HCT116 (cell line): Measurements from ENCODE around the gene MAVS. TPM values are rescaled to one million over a fixed set of nuclear protein-coding genes. Genes with fewer than 3 reads are reported as not detected.
"Not testable (repeated sequence)": the region's sequence is repeated elsewhere in the genome, so short reads cannot be mapped to it uniquely, and the experiment has no call there.

Experiments
- ATAC-seq: fragments of 200-7000 bp; cut with Tn5 transposase; 2 replicates; pipeline ENCODE4 v1.9.1; 2020; ENCODE audit warnings: mild to moderate bottlenecking, moderate library complexity
- BruUV-seq: library from RNA; stranded (reverse); fragments of 400-500 nt; replicated peaks from 2 replicates; lab custom pipeline; 2021; lab: Mats Ljungman, UMichigan
- CTCF ChIA-PET: fragments of 300-600 bp; sonication (Branson Sonifier 250); formaldehyde crosslinking; loops from one replicate; lab custom pipeline; 2021; ENCODE audit warnings: antibody characterized with exemption; lab: Charles Lee
- POLR2A ChIA-PET: fragments of 300-600, 350-600 bp; sonication (Branson Sonifier 250); formaldehyde crosslinking; loops from one replicate; lab custom pipeline; 2021; ENCODE audit warnings: antibody characterized with exemption; lab: Charles Lee
- RAD21 ChIA-PET, 2 experiments: fragments of 300-600 bp; sonication (Branson Sonifier 250); formaldehyde crosslinking; loops; one replicate each; lab custom pipeline; 2023; ENCODE audit warnings: low total read pairs in 2 of 2; ENCODE audit not compliant: uncharacterized antibody in 2 of 2, unreplicated experiment in 2 of 2, low non-redundant PET in 1 of 2; lab: Charles Lee
- DNase-seq: peaks from one replicate; pipeline ENCODE4 v3.0.0-alpha.2; 2010; ENCODE audit warnings: low read depth, low spot score
- H2AFZ ChIP-seq: fragments of 200-600 bp; shearing (Covaris generic), sonication (generic); 2 replicates; pipeline ENCODE4 v1.6.1; 2017; ENCODE audit warnings: low read depth, mixed run types, mixed read lengths, antibody characterized with exemption, low read length; ENCODE audit not compliant: poor library complexity, severe bottlenecking
- H3K27ac ChIP-seq: 2 replicates; pipeline ENCODE4 v1.5.1; 2012; ENCODE audit warnings: low read depth, low read length
- H3K27me3 ChIP-seq: fragments of 200-600 bp; sonication (generic); 2 replicates; pipeline ENCODE4 v1.6.1; 2016; ENCODE audit warnings: mixed run types, low read length, mixed read lengths; ENCODE audit not compliant: insufficient read depth
- H3K36me3 ChIP-seq, 2 experiments: fragments of 200-500 bp in 1 of 2; fragments of 200-600 bp in 1 of 2; sonication (Bioruptor generic) in 1 of 2; sonication (generic) in 1 of 2; 2 replicates each; pipeline versions ENCODE4 v1.5.1 to v1.6.1; 2014 to 2016; ENCODE audit warnings: low read length in 2 of 2, inconsistent platforms in 1 of 2, mixed read lengths in 1 of 2, mixed run types in 1 of 2; ENCODE audit not compliant: insufficient read depth in 2 of 2, control insufficient read depth in 1 of 2
- H3K4me1 ChIP-seq, 2 experiments: fragments of 200-600 bp in 1 of 2; sonication (generic) in 1 of 2; 2 replicates each; pipeline versions ENCODE4 v1.5.1 to v1.6.1; 2012 to 2017; ENCODE audit warnings: low read length in 2 of 2, inconsistent platforms in 1 of 2, mild to moderate bottlenecking in 1 of 2, mixed read lengths in 1 of 2, mixed run types in 1 of 2, moderate library complexity in 1 of 2; ENCODE audit not compliant: insufficient read depth in 2 of 2, control insufficient read depth in 1 of 2
- H3K4me2 ChIP-seq: fragments of 200-600 bp; sonication (generic); 2 replicates; pipeline ENCODE4 v1.6.1; 2017; ENCODE audit warnings: mixed run types, low read length, mixed read lengths
- H3K4me3 ChIP-seq, 2 experiments: fragments of 200-600 bp in 1 of 2; sonication (generic) in 1 of 2; replicated peaks in 1 of 2; 2 replicates each; pipeline ENCODE4 v1.5.1; 2011 to 2016; ENCODE audit warnings: low read length in 2 of 2, control low read depth in 1 of 2, low read depth in 1 of 2, mild to moderate bottlenecking in 1 of 2, mixed read lengths in 1 of 2, mixed run types in 1 of 2
- H3K79me2 ChIP-seq: fragments of 200-600 bp; sonication (generic); 2 replicates; pipeline ENCODE4 v1.6.1; 2017; ENCODE audit warnings: mild to moderate bottlenecking, mixed run types, low read length, moderate library complexity, mixed read lengths; ENCODE audit not compliant: insufficient read depth
- H3K9ac ChIP-seq: fragments of 200-600 bp; sonication (generic); 2 replicates; pipeline ENCODE4 v1.6.1; 2016; ENCODE audit warnings: low read length, mixed read lengths
- H3K9me2 ChIP-seq: fragments of 200-600 bp; sonication (generic), shearing (Covaris generic); 2 replicates; pipeline ENCODE4 v1.6.1; 2017; ENCODE audit warnings: mixed run types, mild to moderate bottlenecking, moderate library complexity; ENCODE audit not compliant: insufficient read depth
- H3K9me3 ChIP-seq, 2 experiments: fragments of 200-500 bp in 1 of 2; fragments of 200-600 bp in 1 of 2; sonication (Bioruptor generic) in 1 of 2; sonication (generic) in 1 of 2; 2 replicates each; pipeline ENCODE4 v1.6.1; 2014 to 2017; ENCODE audit warnings: low read length in 2 of 2, mixed read lengths in 2 of 2, inconsistent platforms in 1 of 2, low read depth in 1 of 2, mild to moderate bottlenecking in 1 of 2, mixed run types in 1 of 2, moderate library complexity in 1 of 2; ENCODE audit not compliant: control insufficient read depth in 1 of 2, insufficient read depth in 1 of 2
- H4K20me1 ChIP-seq: fragments of 200-600 bp; sonication (generic), shearing (Covaris generic); 2 replicates; pipeline ENCODE4 v1.6.1; 2017; ENCODE audit warnings: mixed run types, mild to moderate bottlenecking, moderate library complexity; ENCODE audit not compliant: insufficient read depth
- FOSL1 ChIP-seq: IDR thresholded peaks from 2 replicates; pipeline ENCODE4 v1.6.1; 2012; ENCODE audit warnings: low read depth
- JUND ChIP-seq: IDR thresholded peaks from 2 replicates; pipeline ENCODE4 v1.6.1; 2012
- POLR2AphosphoS5 ChIP-seq: IDR thresholded peaks from 2 replicates; pipeline ENCODE4 v1.6.1; 2011; ENCODE audit warnings: mild to moderate bottlenecking, low read depth, low read length, moderate library complexity
- RAD21 ChIP-seq: IDR thresholded peaks from 2 replicates; pipeline ENCODE4 v1.6.1; 2012; ENCODE audit warnings: low read depth, mild to moderate bottlenecking
- SP1 ChIP-seq: IDR thresholded peaks from 2 replicates; pipeline ENCODE4 v1.6.1; 2012; ENCODE audit warnings: low read depth
- intact Hi-C: fragments of 100-400 bp; cut with micrococcal nuclease; formaldehyde crosslinking; loops from 2 replicates; pipeline ENCODE4 v1.10.0; 2022
- total RNA-seq: library from RNA; stranded (reverse); gene quantifications from one replicate; pipeline ENCODE4 v1.2.1, GENCODE V29; 2021; ENCODE audit not compliant: unreplicated experiment
- TF ChIP-seq, protein P1 (sequence below): IDR thresholded peaks from 2 replicates; pipeline ENCODE4 v1.6.1; 2011; ENCODE audit warnings: mild to moderate bottlenecking, low read length, moderate library complexity; ENCODE audit not compliant: insufficient replicate concordance; ENCODE audit errors: extremely low read depth

Gene MAVS
- total RNA-seq, 1 experiment from 2014 or later = 60.1 TPM

DNA sequence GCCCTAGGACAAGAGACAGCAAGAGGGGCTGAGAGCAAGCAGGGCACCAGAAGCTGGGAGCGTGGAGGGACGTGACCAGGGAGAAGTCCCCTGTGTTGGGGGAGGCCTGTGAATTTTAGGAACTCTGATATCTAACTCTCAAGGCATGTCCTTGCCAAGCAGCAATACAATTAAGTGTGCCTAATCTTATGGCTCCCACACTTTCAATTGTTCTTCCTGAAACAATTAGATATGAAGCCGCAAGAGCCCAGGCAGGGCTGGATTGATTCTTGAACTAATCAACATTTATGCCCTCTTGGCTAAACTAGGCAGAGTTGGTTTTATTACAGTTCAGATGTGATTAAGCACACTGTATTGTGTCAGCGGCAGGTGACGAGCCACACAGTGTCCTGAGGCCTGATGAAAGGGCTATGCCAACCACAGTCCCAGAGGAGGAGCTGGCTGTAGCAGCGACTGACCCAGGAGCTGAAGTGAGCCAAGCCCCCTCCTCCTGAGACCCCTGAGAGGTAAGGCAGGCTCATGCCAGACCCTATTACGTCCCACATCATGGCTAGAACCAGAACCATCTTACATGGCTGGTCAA is 4.2 kb upstream of the MAVS start:
- Histone ChIP-seq H3K4me3 (no peak overlapping the region), H3K9ac (no peak overlapping the region), H3K27me3 (no peaks in the 10 kb centered on the region), H3K4me2 (peak overlapping the region; percentile 62), H3K27ac (peak overlapping the region; percentile 52), H3K4me1 (peaks cover 35 to 67% of the 10 kb centered on the region in 2 experiments), H3K36me3 (no peaks in the 10 kb centered on the region), H3K79me2 (peaks cover 7% of the 10 kb centered on the region; the same call in 1 of the 2 replicates), H4K20me1 (no peaks in the 10 kb centered on the region), H3K9me3 (no peaks in the 10 kb centered on the region), H2AFZ (no peak overlapping the region), H3K9me2 (no peaks in the 10 kb centered on the region)
- ChIA-PET RAD21 (no interaction called here), CTCF (interaction anchor here (1.1 to 1.4 kb wide), 3 partner anchors 13 to 29 kb away, joined by 3 to 4 read pairs (median 4); no protein-coding TSS in a partner anchor), POLR2A (interaction anchor here (1.3 kb wide), 1 partner anchor 22 kb away, joined by 4 read pairs; the partner anchor contains the start of gene AP5S1)
- intact Hi-C loops = no loop called here
- TF ChIP-seq, protein P1, sequence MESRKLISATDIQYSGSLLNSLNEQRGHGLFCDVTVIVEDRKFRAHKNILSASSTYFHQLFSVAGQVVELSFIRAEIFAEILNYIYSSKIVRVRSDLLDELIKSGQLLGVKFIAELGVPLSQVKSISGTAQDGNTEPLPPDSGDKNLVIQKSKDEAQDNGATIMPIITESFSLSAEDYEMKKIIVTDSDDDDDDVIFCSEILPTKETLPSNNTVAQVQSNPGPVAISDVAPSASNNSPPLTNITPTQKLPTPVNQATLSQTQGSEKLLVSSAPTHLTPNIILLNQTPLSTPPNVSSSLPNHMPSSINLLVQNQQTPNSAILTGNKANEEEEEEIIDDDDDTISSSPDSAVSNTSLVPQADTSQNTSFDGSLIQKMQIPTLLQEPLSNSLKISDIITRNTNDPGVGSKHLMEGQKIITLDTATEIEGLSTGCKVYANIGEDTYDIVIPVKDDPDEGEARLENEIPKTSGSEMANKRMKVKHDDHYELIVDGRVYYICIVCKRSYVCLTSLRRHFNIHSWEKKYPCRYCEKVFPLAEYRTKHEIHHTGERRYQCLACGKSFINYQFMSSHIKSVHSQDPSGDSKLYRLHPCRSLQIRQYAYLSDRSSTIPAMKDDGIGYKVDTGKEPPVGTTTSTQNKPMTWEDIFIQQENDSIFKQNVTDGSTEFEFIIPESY = no peak
- TF ChIP-seq RAD21 = no peak
- TF ChIP-seq SP1 = no peak
- BruUV-seq = no TSS peak
- DNase-seq (no peak), ATAC-seq (no peak)

DNA sequence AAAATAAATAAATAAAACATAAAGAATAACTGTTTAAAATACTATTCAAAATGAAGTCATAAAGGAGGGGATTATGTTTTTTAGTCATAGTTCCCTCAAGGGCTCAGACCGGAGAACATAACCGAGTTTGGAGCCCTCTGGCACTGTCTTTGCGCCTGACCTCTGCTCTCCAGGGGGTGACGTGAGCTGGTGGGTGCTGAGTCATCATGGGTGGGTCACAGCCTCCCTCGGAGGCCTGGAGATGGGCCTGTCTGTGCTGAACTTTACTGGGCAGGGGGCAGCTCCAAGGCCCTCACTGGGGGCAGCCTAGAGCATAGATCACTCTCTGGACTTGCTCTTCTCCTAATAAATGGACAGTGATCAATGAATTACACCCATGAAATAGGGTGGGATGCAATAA is 3.1 kb upstream of the MAVS start:
- H3K9me3 ChIP-seq = no peaks in the 10 kb centered on the region
- ChIA-PET CTCF (interaction anchor here (1.1 to 1.4 kb wide), 4 partner anchors 12 to 62 kb away, joined by 3 to 4 read pairs (median 4); partner anchors contain the start of gene SPEF1), POLR2A (interaction anchor here (1.3 kb wide), 1 partner anchor 23 kb away, joined by 4 read pairs; the partner anchor contains the start of gene AP5S1), RAD21 (no interaction called here)
- H3K9me2 ChIP-seq = no peaks in the 10 kb centered on the region
- H3K9ac ChIP-seq = peak overlapping the region; percentile 3; the same call in 1 of the 2 replicates
- H4K20me1 ChIP-seq = no peaks in the 10 kb centered on the region
- no peaks in the 10 kb centered on the region for H3K27me3 ChIP-seq
- no peaks in the 10 kb centered on the region for H3K36me3 ChIP-seq
- BruUV-seq = no TSS peak
- DNase-seq (peak; percentile 43), ATAC-seq (peak; percentile 21; the same call in 1 of the 2 replicates)
- H3K4me1 ChIP-seq = peaks cover 35 to 72% of the 10 kb centered on the region in 2 experiments
- intact Hi-C loops = no loop called here
- peak overlapping the region; percentile 52 for H3K27ac ChIP-seq
- no peak overlapping the region for H2AFZ ChIP-seq
- peak overlapping the region; percentile 62 for H3K4me2 ChIP-seq
- peak; percentile 69 for TF ChIP-seq JUND
- TF ChIP-seq SP1 = peak; percentile 48; the same call in 1 of the 2 replicates
- TF ChIP-seq FOSL1 = peak; percentile 76
- no peak for TF ChIP-seq POLR2AphosphoS5
- H3K4me3 ChIP-seq = no peak overlapping the region
- peaks cover 15% of the 10 kb centered on the region; the same call in 1 of the 2 replicates for H3K79me2 ChIP-seq

DNA sequence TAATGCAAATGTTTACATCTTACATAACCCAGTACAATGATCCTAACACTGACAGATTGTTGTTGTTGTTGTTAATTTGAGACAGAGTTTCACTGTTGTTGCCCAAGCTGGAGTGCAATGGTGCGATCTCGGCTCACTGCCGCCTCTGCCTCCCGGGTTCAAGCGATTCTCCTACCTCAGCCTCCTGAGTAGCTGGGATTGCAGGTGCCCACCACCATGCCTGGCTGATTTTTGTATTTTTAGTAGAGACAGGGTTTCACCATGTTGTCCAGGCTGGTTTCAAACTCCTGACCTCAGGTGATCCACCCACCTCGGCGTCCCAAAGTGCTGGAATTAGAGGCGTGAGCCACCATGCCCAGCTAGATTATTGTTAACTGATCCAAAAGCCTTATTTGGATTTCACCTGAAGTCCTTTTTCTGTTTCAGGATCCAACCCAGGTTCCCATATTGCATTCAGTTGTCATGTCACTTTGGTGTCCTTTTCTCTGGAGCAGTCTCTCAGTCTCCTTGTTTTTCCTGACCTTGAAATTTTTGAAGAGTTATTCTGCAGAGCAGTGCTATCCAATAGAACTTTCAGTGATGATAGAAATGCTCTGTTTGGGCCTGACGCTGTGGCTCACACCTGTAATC is 2.5 kb upstream of the MAVS start:
- ChIA-PET POLR2A (interaction anchor here (1.3 kb wide), 2 partner anchors 23 to 24 kb away, joined by 4 to 5 read pairs; partner anchors contain the start of gene AP5S1), CTCF (interaction anchor here (1.1 to 1.8 kb wide), 7 partner anchors 11 to 63 kb away, joined by 3 to 7 read pairs (median 4); partner anchors contain the start of genes AP5S1 and SPEF1), RAD21 (interaction anchor here in 1 of 2 experiments (1.9 kb wide), 1 partner anchor 11 kb away, joined by 4 read pairs; no protein-coding TSS in a partner anchor)
- DNase-seq, H3K9ac ChIP-seq, H4K20me1 ChIP-seq, H2AFZ ChIP-seq, H3K9me3 ChIP-seq, intact Hi-C loops, ATAC-seq, H3K9me2 ChIP-seq, BruUV-seq, H3K4me3 ChIP-seq, H3K27me3 ChIP-seq, H3K36me3 ChIP-seq: not testable (repeated sequence)
- Histone ChIP-seq H3K79me2 (peaks cover 19% of the 10 kb centered on the region; the same call in 1 of the 2 replicates), H3K4me1 (peaks cover 35 to 75% of the 10 kb centered on the region in 2 experiments), H3K27ac (peak overlapping the region; percentile 52), H3K4me2 (peak overlapping the region; percentile 62)
